ENCODE results near the gene C10orf71.

GRCh38 chr10:49362596-49363260, 63.8 kb downstream of the C10orf71 start:
- no peak for TF ChIP-seq CTCF (IDR thresholded peaks at IDR 0.05; ENCODE audit: poor library complexity, severe bottlenecking)
- no peak for TF ChIP-seq EZH2 (IDR thresholded peaks at IDR 0.05; ENCODE audit: borderline replicate concordance, insufficient read depth, low read length, poor library complexity, severe bottlenecking)
- no peak for TF ChIP-seq SMC3 (conservative IDR thresholded peaks at IDR 0.05; ENCODE audit: poor library complexity)
- no peak for TF ChIP-seq POLR2AphosphoS5 (IDR thresholded peaks at IDR 0.05)
- TF ChIP-seq EP300 (conservative IDR thresholded peaks at IDR 0.05; ENCODE audit: poor library complexity, severe bottlenecking) = no peak

Data from neural cell (in vitro differentiated cells).